HG03196 (cell line): ENCODE measurements around the gene PRKAG1.

Experiments
- ATAC-seq: cut with Tn5 transposase; IDR thresholded peaks from one replicate; pipeline ENCODE4 v1.9.1; 2021; ENCODE audit not compliant: unreplicated experiment

Gene PRKAG1

DNA sequence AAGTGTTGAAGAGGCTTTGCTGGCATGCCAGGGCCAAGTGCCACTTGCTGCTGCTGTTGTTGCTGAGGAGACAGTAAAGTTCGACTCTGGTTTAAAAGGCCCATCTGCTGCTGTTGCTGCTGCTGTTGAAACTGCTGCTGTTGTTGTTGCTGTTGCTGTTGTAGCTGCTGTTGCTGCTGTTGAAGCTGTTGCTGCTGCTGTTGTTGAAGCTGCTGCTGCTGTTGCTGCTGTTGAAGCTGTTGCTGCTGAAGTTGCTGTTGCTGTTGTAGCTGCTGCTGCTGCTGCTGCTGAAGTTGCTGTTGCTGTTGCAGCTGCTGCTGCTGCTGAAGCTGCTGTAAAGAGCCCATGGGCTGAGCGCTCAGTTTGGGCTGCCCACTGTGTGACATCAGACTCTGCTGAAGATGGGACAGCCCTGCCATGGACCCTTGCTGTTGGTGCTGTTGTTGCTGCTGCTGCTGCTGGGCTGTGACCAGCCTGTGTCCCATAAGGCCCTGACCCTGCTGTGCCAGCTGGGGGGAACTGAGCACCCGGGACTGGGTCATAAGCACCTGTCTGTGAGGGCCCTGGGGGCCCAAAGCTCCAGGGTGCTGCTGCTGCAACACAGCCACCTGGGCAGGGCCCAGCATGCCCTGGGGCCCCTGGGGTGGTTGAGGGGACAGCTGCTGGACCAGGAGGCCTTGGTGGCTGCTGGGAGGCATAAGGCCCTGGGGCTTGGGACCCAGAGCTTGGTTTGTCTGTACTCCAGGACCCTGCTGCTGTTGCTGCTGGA is 14.3 kb upstream of the PRKAG1 start:
- ATAC-seq: no peak

DNA sequence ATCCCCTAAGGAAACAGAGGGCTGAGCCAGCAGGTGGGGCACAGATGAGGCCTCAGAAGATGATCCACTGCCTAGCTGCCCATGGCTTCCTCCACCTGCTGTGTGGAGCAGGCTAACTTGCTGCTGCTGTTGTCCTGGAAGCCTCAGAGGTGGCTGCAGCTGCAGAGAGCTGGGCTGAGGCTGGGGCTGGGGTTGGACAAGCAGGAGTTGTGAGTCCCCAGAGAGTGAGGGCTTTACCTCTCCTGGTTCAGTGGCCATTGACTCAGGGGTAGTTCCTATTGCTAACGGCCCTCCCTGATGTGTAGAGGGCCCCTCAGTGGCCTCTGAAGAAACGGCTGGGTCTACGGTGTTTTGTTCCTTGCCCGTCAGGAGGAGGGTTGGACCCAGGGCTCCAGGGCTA is 13.7 kb upstream of the PRKAG1 start:
- no peak for ATAC-seq

GRCh38 chr12:49031573-49032161 is 13.1 kb upstream of the PRKAG1 start:
- ATAC-seq: no peak

- no peak for ATAC-seq
These were observed 12.4 kb upstream of the PRKAG1 start for GRCh38 chr12:49030714-49031572.

DNA sequence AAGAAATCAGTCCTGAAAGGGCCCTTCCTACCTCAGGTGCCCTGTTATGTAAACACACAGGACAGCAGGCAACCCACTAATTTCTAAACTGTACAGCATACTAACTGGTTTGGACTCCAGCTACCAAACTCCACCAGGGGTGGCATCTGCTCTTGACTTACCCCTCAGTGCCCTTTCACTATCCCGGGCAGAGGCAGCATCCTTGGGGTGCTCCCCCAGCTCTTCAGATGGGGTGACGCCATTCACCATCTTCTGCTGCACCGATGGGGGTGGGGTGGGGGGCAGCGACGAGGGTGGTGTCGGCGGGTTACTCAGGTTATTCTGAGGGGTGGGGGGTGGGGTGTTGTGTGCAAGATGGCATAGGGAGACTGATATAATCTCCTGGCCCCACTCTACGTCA is 11.5 kb upstream of the PRKAG1 start:
- ATAC-seq: no peak

DNA sequence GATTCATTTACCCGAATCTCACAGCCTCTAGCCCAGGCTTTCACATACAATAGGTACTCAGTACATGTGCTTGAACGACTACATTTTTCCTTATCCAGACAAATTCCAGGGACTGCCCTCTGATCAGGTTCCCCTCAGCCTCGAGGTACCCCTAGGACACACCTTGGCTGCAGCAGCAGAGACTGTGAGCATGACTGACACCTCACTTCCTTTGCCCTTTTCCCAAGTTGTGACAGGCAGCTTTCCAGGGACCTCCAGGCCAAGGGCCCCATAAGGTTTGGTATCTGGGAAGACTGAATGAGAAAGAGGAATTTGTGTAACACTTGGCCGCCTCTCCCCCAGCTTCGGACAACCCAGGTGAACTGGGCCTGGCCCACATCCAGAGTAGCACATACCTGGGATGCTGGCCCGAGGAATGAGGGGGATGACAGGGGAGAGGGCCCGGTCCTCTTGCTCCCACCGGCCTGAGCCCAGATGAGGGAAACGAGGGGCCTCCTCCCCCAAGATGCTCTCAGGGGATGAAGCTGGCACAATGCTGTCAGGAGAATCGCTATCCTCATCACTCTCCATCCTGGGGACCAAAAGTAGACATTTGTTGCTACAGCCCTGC is 10.2 kb upstream of the PRKAG1 start:
- no peak for ATAC-seq

GRCh38 chr12:49027846-49028555 is 9.4 kb upstream of the PRKAG1 start:
- ATAC-seq: no peak

DNA sequence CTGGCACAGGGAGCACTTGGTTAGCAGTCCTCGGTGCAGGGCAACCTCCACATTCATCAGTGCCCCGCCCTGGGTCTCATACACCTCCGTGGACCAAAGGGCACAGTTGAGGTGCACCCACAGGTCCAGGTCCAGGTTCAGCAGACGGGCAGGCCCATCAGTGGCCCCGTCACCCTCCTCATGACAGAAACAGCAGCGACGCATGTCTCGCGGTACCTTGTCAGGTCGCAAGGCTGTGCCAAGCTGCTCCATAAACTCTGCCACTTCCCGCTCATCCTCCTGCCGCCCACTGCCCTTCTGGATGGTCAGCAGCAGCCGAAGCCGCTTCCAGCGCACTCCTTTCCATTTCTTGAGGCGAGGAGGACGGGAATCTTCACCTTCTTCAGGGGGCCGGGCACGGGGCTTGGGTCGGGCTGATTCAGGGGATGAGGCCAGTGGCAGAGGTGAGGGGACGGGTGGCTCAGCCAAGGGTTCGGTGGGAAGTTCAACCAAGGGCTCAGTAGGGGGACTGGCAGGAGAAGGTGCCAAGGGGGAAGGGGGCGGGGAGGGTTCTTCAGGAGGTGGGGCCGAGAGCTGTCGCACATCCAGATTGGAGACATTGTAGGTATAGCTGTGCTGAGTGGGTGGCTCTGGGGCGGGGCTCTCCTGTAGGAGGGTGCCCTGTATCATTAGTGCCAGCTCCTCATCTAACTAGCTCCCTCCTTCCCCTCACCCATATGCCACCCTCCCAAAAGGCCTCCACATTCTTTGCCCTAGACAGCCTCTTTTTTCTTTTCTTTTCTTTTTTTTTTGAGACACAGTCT is 8.3 kb upstream of the PRKAG1 start:
- no peak for ATAC-seq

DNA sequence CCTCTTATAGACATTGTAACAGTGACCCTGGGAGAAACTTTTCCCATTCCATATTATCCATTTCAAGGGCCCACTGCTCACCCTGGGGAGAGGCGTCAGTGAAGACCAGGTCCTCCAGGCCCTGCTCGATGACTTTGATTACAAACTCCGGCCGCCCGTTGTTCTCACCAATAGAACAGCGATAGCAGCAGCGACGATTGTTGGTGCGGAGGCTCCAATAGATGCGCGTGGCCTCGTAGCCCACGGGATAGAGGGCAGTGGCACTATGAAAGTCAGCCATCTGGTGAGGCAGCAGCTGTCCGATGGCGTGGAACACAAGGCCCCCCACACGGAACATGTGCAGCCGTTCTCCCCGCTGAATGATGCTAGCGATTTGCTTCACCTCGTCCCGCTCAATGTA is 7.5 kb upstream of the PRKAG1 start:
- no peak for ATAC-seq

GRCh38 chr12:49025463-49025862 is 6.9 kb upstream of the PRKAG1 start:
- no peak for ATAC-seq

DNA sequence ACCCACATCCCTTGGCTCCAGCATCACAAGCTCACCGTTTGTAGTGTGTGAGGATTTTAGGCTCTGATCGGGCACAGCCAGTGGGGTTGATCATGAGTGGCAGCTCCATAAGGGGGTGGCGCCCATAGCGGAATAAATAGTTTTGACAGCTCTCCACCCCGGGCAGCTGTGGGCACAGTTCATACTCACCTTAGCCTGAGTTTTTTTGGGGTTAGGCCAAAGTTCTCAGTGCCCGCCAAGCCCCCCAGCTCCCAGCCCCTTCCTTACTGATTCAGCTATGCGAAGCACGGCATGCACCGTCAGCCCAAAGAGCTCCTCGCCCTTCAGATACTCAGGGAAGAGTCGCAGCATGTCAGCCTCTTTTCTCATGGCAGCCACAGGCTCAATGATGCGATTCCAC is 6.0 kb upstream of the PRKAG1 start:
- no peak for ATAC-seq

- no peak for ATAC-seq
These were observed 5.2 kb upstream of the PRKAG1 start for GRCh38 chr12:49023812-49024211.

DNA sequence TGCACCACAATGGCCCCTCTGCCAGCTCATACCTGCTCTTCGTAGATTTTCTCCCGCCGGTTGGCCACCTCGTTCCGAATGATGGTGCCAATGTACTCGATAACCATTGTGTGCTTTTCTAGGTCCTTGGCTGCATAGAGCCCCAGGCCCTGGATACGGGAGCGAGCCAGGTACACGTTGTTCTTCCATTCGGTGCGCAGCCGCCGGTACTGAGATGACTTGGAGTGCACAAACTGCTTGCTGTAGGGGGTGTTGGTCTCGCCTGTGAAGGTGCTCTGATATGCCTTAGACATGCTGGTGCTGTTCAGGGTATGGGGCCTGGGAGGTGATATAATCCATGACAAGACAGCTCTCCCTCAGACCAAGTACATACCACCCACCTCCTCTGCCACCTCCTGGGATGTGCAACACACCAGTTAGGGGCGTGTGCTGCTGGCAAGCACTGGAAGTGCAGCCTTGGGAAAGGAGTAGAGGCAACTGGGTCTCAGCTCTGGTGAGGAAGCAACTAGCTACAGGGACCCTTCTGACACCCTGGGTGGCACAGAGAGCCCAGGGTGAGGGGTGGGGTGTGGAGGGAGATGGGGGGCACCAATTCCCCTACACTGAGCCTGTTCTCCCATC is 4.1 kb upstream of the PRKAG1 start:
- ATAC-seq: no peak

DNA sequence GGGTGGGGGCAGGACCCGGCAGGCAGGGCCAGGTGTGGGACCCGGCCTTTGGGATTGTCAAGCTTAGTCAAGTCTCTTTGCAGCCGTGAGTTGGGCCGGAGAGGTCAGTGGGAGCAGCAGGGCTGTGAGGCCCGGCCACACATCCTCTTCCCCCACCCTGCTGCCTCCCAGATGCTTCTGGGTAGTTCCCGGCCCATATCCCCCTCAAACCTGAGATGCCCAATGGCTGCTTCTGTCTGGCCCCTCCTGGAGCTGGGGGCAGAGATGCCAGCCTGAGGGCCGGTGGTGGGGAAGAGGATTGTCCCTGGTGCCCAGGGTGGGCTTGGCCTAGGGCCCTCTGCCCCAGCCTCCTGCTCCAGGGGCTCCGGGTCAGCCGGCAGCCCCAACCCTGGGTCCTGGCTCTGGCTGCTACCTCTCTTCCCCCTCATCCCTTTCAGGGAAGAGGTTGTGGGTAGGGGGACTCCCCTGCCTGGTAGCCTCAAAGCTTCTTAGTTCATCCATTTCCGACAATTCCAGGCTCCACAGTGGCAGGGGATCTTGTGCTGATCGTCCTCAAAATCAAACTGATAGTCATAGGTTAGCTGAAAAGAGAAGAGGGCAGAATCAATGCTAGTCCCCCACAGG is 2.8 kb upstream of the PRKAG1 start:
- ATAC-seq: no peak

GRCh38 chr12:49020441-49020840 is 1.9 kb upstream of the PRKAG1 start:
- no peak for ATAC-seq

DNA sequence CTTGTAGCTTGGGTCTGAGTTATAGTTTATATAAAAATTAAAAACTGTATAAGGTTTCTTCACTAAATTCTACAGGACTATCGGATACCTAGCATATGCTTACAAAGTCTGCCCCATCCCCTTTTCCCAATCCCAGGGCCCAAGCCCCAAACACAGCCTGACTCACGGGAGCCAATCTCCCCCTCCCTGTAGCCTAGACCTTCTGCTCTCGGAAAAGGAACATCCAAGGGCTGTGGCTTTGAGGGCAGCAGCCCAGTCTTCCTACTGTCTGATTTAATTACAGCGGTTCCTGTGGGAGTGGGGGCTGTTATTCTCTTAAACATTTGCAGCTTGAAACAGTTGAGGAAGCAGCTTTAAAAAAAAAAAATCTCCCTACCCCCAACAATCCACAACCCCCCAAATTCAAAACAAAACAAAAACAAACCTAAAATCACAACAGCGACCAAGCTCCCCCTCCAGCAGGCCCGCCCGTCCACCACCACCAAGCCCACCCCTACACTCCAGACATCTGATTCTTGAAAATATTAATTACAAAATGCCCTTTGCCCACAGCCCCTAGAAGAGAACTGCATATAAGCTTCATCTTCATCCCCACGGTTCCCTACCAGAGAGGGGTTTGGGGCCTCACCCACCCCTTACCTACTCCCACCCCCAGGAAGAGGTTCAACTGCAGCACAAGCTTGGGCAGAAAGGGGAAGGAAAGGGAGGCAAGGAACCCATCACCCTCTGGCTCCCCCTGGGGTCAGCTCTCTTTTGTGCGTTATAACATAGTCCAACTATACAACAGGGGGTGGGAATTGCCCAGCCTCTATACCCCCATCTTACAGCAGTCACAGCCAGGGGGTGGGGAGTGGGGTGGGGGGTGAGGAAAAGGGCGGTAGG is 1.1 kb upstream of the PRKAG1 start:
- ATAC-seq: no peak

- ATAC-seq: peak; percentile 7
These were observed 499 bp upstream of the PRKAG1 start for GRCh38 chr12:49019120-49019430.

- ATAC-seq: peak; percentile 9
These were observed 700 bp downstream of the PRKAG1 start for GRCh38 chr12:49017891-49018260.
